ENCODE data around the gene PGD. TPM values are rescaled to one million over a fixed set of nuclear protein-coding genes. Genes with fewer than 3 reads are reported as not detected.

Gene PGD
- total RNA-seq, 1 donor from 2014 or later, result 152 TPM

DNA sequence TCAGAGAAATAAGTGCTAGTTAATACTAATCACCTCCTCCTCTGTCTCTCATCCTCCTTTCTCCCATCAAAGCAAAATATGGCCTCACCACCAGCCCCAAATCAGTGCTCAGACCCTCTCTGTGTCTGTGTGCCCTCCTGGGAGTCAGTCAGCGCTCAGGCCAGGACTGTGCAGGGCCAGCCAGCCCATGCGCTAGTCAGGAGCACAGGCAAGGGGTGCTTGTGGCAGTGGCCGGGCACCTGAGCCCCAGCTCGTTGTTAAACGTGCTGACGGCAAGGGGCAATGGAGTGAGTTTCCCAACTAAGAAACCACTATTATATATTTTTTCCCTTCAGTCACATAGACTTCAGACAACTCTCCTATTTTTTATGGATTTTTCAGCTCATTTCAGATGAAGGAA lies 19.2 kb upstream of the PGD start:
- intact Hi-C loops (cut with DNase I), result loop anchor here (10.0 kb wide), 1 partner anchor 115 kb away; no protein-coding TSS in a partner anchor
- H3K27me3 ChIP-seq, result no peaks in the 10 kb centered on the region
- H3K36me3 ChIP-seq, result peaks cover 12 to 25% of the 10 kb centered on the region in 2 donors
- H3K9me3 ChIP-seq, result no peaks in the 10 kb centered on the region
- peaks cover 0 to 12% of the 10 kb centered on the region in 2 donors for H3K4me1 ChIP-seq
- DNase-seq (ENCODE audit: low spot score in 2 of 2), result no peak
- H3K27ac ChIP-seq, result no peak overlapping the region
- H3K4me3 ChIP-seq, result no peak overlapping the region
- TF ChIP-seq, protein P1, sequence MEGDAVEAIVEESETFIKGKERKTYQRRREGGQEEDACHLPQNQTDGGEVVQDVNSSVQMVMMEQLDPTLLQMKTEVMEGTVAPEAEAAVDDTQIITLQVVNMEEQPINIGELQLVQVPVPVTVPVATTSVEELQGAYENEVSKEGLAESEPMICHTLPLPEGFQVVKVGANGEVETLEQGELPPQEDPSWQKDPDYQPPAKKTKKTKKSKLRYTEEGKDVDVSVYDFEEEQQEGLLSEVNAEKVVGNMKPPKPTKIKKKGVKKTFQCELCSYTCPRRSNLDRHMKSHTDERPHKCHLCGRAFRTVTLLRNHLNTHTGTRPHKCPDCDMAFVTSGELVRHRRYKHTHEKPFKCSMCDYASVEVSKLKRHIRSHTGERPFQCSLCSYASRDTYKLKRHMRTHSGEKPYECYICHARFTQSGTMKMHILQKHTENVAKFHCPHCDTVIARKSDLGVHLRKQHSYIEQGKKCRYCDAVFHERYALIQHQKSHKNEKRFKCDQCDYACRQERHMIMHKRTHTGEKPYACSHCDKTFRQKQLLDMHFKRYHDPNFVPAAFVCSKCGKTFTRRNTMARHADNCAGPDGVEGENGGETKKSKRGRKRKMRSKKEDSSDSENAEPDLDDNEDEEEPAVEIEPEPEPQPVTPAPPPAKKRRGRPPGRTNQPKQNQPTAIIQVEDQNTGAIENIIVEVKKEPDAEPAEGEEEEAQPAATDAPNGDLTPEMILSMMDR (IDR thresholded peaks at IDR 0.05), result no peak

DNA sequence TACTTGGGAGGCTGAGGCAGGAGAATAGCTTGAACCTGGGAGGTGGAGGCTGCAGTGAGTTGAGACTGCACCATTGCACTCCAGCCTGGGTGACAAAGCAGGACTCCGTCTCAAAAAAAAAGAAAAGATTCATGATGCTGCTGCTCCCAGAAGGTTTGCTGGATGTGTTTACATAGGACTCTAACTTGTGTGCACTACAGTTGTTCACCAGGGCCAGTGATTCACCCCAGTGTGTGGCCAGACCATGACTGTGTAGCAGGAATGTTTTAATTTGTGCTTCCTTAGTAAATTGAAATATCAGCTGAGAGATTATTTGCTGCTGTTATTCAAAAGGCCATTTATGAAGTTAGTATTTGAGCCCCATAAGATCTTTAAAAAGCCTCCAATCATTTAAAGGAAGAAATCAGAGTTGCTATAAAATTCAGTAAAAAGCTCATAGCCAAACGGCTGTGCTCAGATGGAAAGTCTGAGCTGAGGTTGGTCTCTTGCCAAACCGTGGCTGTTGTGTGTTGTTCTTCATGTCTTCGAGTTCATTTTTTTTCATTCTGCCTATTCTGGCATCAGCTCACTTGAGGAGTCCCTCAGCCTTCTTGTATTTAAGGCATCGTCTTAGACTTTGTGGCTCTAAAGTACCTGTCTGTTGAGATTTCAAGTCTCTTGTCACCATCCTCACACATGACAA lies 18.1 kb upstream of the PGD start:
- intact Hi-C loops (cut with DNase I), result no loop called here

DNA sequence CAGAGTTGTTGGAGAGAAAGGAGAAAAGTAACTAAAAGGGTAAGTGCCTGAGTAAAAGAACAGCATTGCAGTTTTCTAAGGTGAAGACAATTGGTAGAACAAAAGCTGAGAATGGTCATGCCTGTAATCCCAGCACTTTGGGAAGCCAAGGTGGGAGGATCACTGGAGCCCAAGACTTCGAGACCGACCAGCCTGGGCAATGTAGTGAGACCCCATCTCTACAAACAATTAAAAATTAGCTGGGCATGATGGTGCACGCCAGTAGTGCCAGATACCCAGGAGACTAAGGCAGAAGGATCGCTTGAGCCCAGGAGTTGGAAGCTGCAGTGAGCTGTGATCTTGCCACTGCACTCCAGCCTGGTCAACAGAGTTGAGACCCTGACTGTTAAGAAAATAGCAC lies 15.2 kb upstream of the PGD start:
- no peaks in the 10 kb centered on the region for H3K27me3 ChIP-seq
- peaks cover 0 to 8% of the 10 kb centered on the region in 2 donors for H3K36me3 ChIP-seq
- no peak for DNase-seq (ENCODE audit: low spot score in 2 of 2)
- intact Hi-C loops (cut with DNase I), result no loop called here
- no peak overlapping the region for H3K27ac ChIP-seq
- TF ChIP-seq, protein P1 (IDR thresholded peaks at IDR 0.05), result no peak
- no peaks in the 10 kb centered on the region for H3K9me3 ChIP-seq
- peaks cover 0 to 6% of the 10 kb centered on the region in 2 donors for H3K4me1 ChIP-seq
- no peak overlapping the region for H3K4me3 ChIP-seq

More for the DNA sequence above, 18.1 kb upstream of the PGD start:
- Histone ChIP-seq H3K27ac (peak overlapping the region; percentile 33 to 46), H3K4me1 (peaks cover 0 to 12% of the 10 kb centered on the region in 2 donors), H3K9me3 (no peaks in the 10 kb centered on the region), H3K36me3 (peaks cover 5 to 17% of the 10 kb centered on the region in 2 donors), H3K27me3 (no peaks in the 10 kb centered on the region), H3K4me3 (no peak overlapping the region)
- DNase-seq (ENCODE audit: low spot score in 2 of 2), result no peak
- TF ChIP-seq, protein P1 (IDR thresholded peaks at IDR 0.05), result no peak

DNA sequence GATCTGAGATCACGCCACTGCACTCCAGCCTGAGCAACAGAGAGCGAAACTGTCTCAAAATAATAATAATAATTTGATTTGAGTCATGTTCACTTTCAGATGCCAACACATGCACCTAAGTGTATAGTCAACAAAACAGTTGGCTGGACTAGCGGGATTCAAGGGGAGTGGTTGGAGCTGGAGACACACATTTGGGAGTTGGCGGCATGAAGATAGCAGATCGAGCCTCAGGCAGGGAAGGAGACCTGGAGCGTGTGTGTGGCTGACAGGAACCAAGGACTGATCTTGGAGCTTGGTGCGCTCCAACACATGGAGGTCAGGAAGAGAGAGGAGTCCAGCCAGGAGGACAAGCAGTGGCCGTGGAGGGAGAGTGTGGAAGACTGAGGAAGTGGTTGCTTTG lies 14.6 kb upstream of the PGD start:
- Histone ChIP-seq H3K4me1 (peaks cover 0 to 6% of the 10 kb centered on the region in 2 donors), H3K4me3 (no peak overlapping the region), H3K27ac (no peak overlapping the region), H3K9me3 (no peaks in the 10 kb centered on the region), H3K36me3 (peaks cover 0 to 2% of the 10 kb centered on the region in 2 donors), H3K27me3 (no peaks in the 10 kb centered on the region)
- intact Hi-C loops (cut with DNase I), result no loop called here
- TF ChIP-seq, protein P1 (IDR thresholded peaks at IDR 0.05), result no peak
- DNase-seq (ENCODE audit: low spot score in 2 of 2), result no peak

DNA sequence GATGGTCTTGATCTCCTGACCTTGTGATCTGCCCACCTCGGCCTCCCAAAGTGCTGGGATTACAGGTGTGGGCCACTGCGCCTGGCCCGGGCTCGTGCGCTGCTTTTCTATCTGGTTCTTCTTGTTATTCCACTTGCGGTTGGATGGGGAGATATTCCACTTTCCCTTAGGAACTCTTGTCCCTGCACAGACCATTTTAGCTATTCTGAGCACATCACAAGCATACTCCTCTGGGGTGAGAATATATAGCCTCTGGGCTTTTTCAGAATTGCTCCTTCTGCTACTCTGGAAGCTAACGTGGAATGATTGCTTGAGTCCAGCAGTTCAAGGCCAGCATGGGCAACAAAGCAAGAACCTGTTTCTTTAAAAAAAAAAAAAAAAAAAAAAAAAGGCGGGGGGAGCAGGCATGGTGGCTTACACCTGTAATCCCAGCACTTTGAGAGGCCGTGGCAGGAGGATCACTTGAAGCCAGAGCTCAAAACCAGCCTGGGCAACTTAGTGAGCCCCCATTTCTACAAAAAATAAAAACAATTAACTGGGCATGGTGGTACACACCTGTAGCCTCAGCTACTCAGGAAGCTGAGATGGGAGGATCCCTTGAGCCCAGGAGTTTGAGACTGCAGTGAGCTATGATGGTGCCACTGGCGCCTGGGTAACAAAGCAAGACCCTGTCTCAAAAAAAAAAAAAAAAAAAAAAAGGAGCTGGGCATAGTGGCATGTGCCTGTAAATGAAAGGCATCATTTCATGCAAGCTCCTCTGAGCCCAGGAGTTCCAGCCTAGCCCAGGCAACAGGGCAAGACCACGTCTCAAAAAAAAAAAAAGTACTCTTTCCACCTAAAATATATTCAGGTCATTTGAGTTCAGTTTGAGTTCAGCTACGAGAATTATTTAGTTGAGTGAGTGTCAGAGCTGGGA lies 11.8 kb upstream of the PGD start:
- H3K27ac ChIP-seq, result peak overlapping the region; percentile 19 to 63
- H3K36me3 ChIP-seq, result no peaks in the 10 kb centered on the region
- TF ChIP-seq, protein P1 (IDR thresholded peaks at IDR 0.05), result no peak
- DNase-seq (ENCODE audit: low spot score in 2 of 2), result no peak
- no peaks in the 10 kb centered on the region for H3K27me3 ChIP-seq
- H3K4me3 ChIP-seq, result peak overlapping the region in 1 of 2 donors; percentile 20
- no peaks in the 10 kb centered on the region for H3K9me3 ChIP-seq
- intact Hi-C loops (cut with DNase I), result no loop called here
- no peaks in the 10 kb centered on the region for H3K4me1 ChIP-seq

Measured in ascending aorta (tissue), 2 donors.